ENCODE measurements around the gene SARDH. TPM values are rescaled to one million over a fixed set of nuclear protein-coding genes. Genes with fewer than 3 reads are reported as not detected.

The SARDH gene
- total and polyA plus RNA-seq, 2 of the 13 experiments (the other 11 are each of a cell fraction or from before 2014, with no cell fraction given), result 11.6 to 34.9 TPM

- TF ChIP-seq HIC2 (CRISPR knock-in tag; IDR thresholded peaks at IDR 0.05; ENCODE audit: low read depth) (no peak), SP4 (CRISPR knock-in tag; IDR thresholded peaks at IDR 0.05) (no peak), ZNF317 (CRISPR knock-in tag; IDR thresholded peaks at IDR 0.05) (no peak), ZNF768 (CRISPR knock-in tag; IDR thresholded peaks at IDR 0.05) (peak; percentile 97), ZSCAN12 (CRISPR knock-in tag; IDR thresholded peaks at IDR 0.05) (no peak), ZMYM3 (CRISPR knock-in tag; IDR thresholded peaks at IDR 0.05) (peak; percentile 51; the same call in 1 of the 2 replicates), ZNF431 (CRISPR knock-in tag; IDR thresholded peaks at IDR 0.05; ENCODE audit: borderline replicate concordance, low read depth) (no peak), BRF2 (CRISPR knock-in tag; IDR thresholded peaks at IDR 0.05) (no peak)
- intact Hi-C loops (cut with micrococcal nuclease; ENCODE audit: unreplicated experiment), result no loop called here
Observed at GRCh38 chr9:133689151-133689763, 48.9 kb downstream of the SARDH start.

More at GRCh38 chr9:133689151-133689763, 48.9 kb downstream of the SARDH start:
- in situ Hi-C loops (cut with HindIII; ENCODE audit: extremely low pct_ligation_motif_present, low pct_unique_long_range_greater_than_20kb), result no loop called here
- CTCF ChIA-PET (ENCODE audit: low intra/inter-chr PET ratio, low total read pairs), result no interaction called here
- Histone ChIP-seq H3K27ac (ENCODE audit: extremely low read length, insufficient read depth, low read length) (no peak overlapping the region), H3K4me2 (ENCODE audit: low read depth, low read length) (no peak overlapping the region), H3K9me3 (ENCODE audit: low read length) (no peaks in the 10 kb centered on the region), H3K36me3 (replicated peaks in 1 of 2; ENCODE audit: control insufficient read depth in 1 of 2, insufficient read depth in 2 of 2, low read length in 2 of 2) (peaks cover 16 to 32% of the 10 kb centered on the region in 2 experiments), H3K27me3 (ENCODE audit: control insufficient read depth in 1 of 2, insufficient read depth in 2 of 2, low read length in 2 of 2) (no peaks in the 10 kb centered on the region), H3K4me3 (replicated peaks in 1 of 3; ENCODE audit: insufficient read depth in 1 of 3, low read depth in 2 of 3, low read length in 3 of 3) (no peak overlapping the region), H3K4me1 (ENCODE audit: insufficient read depth, low read length) (no peaks in the 10 kb centered on the region), H3K79me2 (ENCODE audit: insufficient read depth, low read length) (no peaks in the 10 kb centered on the region), H4K20me1 (ENCODE audit: insufficient read depth, low read length) (no peaks in the 10 kb centered on the region; the same call in 1 of the 2 replicates), H3K9ac (ENCODE audit: insufficient read depth, low read depth, low read length) (no peak overlapping the region), H2AFZ (ENCODE audit: low read length) (no peak overlapping the region)
- WGBS (ENCODE audit: low lambda C conversion rate), result 96% methylated on average over 10 of the region's 10 CpGs
- no TSS peak for BruUV-seq (replicated peaks)
- FAIRE-seq (no peak), DNase-seq (ENCODE audit: low spot score) (no peak), ATAC-seq (no peak)
- POLR2A ChIA-PET, result no interaction called here
